OCI-LY1 (cell line): ENCODE measurements around the gene DMGDH.

ENCODE experiments used
- CTCF ChIP-seq: fragments of 200-600 bp; sonication (generic), shearing (Covaris generic); IDR thresholded peaks from 2 replicates; pipeline ENCODE4 v1.5.1; 2017; ENCODE audit warnings: mild to moderate bottlenecking, antibody characterized with exemption, low read length, moderate library complexity, mixed read lengths
- EZH2 ChIP-seq: fragments of 200-600 bp; sonication (generic), shearing (Covaris generic); IDR thresholded peaks from 2 replicates; pipeline ENCODE4 v1.8.0; 2017; ENCODE audit warnings: borderline replicate concordance, mixed run types, mild to moderate bottlenecking, antibody characterized with exemption, low read length, moderate library complexity, mixed read lengths

- no peak for TF ChIP-seq CTCF
- TF ChIP-seq EZH2, result no peak
Observed at GRCh38 chr5:79086116-79086515, 16.6 kb upstream of the DMGDH start.
